OCI-LY7 (cell line): ENCODE data around the gene KAT2B.

Experiments used
- EZH2phosphoT487 ChIP-seq: fragments of 200-600 bp; sonication (generic); IDR thresholded peaks from 2 replicates; pipeline ENCODE4 v1.6.1; 2018; ENCODE audit warnings: low read depth, borderline replicate concordance, mild to moderate bottlenecking, mixed run types, antibody characterized with exemption, low read length, moderate library complexity, mixed read lengths
- TF ChIP-seq, protein P1 (sequence below): fragments of 200-600 bp; sonication (generic); conservative IDR thresholded peaks from 2 replicates; pipeline ENCODE4 v1.5.1; 2014; ENCODE audit warnings: mild to moderate bottlenecking, antibody characterized with exemption, low read length, moderate library complexity, mixed read lengths

DNA sequence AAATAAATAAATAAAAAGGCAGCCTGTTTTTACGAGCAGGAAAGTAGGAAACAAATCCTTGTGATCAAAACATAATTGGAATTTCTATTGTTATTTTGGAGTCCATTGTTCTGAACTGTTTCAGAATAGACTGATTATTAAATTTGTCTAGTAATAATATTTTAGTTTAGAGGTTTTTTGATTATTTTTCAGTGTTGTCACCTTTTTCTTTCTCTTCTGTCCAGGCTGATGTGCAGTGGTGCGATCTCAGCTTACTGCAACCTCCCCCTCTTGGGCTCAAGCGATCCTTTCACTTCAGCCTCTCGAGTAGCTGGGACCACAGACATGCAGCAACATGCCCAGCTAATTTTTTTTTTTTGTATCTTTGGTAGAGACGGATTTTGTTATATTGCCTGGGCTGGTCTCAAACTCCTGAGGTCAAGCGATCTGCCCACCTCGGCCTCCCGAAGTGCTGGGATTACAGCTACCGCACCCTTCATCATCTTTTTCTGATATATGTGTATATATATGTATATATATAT is 38.0 kb downstream of the KAT2B start:
- TF ChIP-seq, protein P1, sequence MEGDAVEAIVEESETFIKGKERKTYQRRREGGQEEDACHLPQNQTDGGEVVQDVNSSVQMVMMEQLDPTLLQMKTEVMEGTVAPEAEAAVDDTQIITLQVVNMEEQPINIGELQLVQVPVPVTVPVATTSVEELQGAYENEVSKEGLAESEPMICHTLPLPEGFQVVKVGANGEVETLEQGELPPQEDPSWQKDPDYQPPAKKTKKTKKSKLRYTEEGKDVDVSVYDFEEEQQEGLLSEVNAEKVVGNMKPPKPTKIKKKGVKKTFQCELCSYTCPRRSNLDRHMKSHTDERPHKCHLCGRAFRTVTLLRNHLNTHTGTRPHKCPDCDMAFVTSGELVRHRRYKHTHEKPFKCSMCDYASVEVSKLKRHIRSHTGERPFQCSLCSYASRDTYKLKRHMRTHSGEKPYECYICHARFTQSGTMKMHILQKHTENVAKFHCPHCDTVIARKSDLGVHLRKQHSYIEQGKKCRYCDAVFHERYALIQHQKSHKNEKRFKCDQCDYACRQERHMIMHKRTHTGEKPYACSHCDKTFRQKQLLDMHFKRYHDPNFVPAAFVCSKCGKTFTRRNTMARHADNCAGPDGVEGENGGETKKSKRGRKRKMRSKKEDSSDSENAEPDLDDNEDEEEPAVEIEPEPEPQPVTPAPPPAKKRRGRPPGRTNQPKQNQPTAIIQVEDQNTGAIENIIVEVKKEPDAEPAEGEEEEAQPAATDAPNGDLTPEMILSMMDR: no peak
- TF ChIP-seq EZH2phosphoT487: no peak
